Mononuclear cell (primary cell): Measurements from ENCODE around the gene ZSWIM6. TPM values are rescaled to one million over a fixed set of nuclear protein-coding genes. Genes with fewer than 3 reads are reported as not detected.

ENCODE experiments used
- H3K27me3 ChIP-seq: 2 replicates; pipeline ENCODE4 v1.6.0; 2011; ENCODE audit warnings: low read length, control low read depth; ENCODE audit not compliant: insufficient read depth
- H3K4me1 ChIP-seq: 2 replicates; pipeline ENCODE4 v1.5.1; 2011; ENCODE audit warnings: mild to moderate bottlenecking, low read length, control low read depth; ENCODE audit not compliant: insufficient read depth
- H3K4me3 ChIP-seq: 2 replicates; pipeline ENCODE4 v1.5.1; 2011; ENCODE audit warnings: mild to moderate bottlenecking, low read length, moderate library complexity
- H3K9me3 ChIP-seq: 2 replicates; pipeline ENCODE4 v1.5.1; 2011; ENCODE audit warnings: low read depth, mild to moderate bottlenecking, control low read depth, low read length
- total RNA-seq: library from RNA; depleted of rRNA; stranded (reverse); fragments of >200 nt; gene quantifications from one replicate; pipeline ENCODE4 v1.2.3, GENCODE V29; 2012

The ZSWIM6 gene
- total RNA-seq, 1 donor = 4.9 TPM

GRCh38 chr5:61319388-61320146 is 12.5 kb upstream of the ZSWIM6 start:
- Histone ChIP-seq H3K4me1 (peaks cover 73% of the 10 kb centered on the region), H3K9me3 (no peaks in the 10 kb centered on the region), H3K4me3 (no peak overlapping the region), H3K27me3 (no peaks in the 10 kb centered on the region)

GRCh38 chr5:61320860-61321259 is 11.2 kb upstream of the ZSWIM6 start:
- Histone ChIP-seq H3K27me3 (no peaks in the 10 kb centered on the region), H3K4me1 (peaks cover 71% of the 10 kb centered on the region), H3K9me3 (no peaks in the 10 kb centered on the region), H3K4me3 (no peak overlapping the region)

GRCh38 chr5:61321669-61322068 is 10.4 kb upstream of the ZSWIM6 start:
- no peaks in the 10 kb centered on the region for H3K27me3 ChIP-seq
- no peak overlapping the region for H3K4me3 ChIP-seq
- no peaks in the 10 kb centered on the region for H3K9me3 ChIP-seq
- peaks cover 71% of the 10 kb centered on the region for H3K4me1 ChIP-seq

GRCh38 chr5:61322738-61323725 is 9.0 kb upstream of the ZSWIM6 start:
- H3K4me1 ChIP-seq = peaks cover 71% of the 10 kb centered on the region
- no peak overlapping the region for H3K4me3 ChIP-seq
- no peaks in the 10 kb centered on the region for H3K27me3 ChIP-seq
- no peaks in the 10 kb centered on the region for H3K9me3 ChIP-seq

GRCh38 chr5:61327760-61328753 is 4.0 kb upstream of the ZSWIM6 start:
- Histone ChIP-seq H3K4me3 (no peak overlapping the region), H3K4me1 (peaks cover 47% of the 10 kb centered on the region)

GRCh38 chr5:61328791-61329549 is 3.1 kb upstream of the ZSWIM6 start:
- Histone ChIP-seq H3K9me3 (no peaks in the 10 kb centered on the region), H3K4me1 (peaks cover 42% of the 10 kb centered on the region), H3K4me3 (no peak overlapping the region), H3K27me3 (no peaks in the 10 kb centered on the region)

More at GRCh38 chr5:61327760-61328753, 4.0 kb upstream of the ZSWIM6 start:
- Histone ChIP-seq H3K9me3 (no peaks in the 10 kb centered on the region), H3K27me3 (no peaks in the 10 kb centered on the region)

- H3K9me3 ChIP-seq = no peaks in the 10 kb centered on the region
- no peaks in the 10 kb centered on the region for H3K27me3 ChIP-seq
- peaks cover 42% of the 10 kb centered on the region for H3K4me1 ChIP-seq
- peak overlapping the region; percentile 86 for H3K4me3 ChIP-seq
Observed at GRCh38 chr5:61329550-61330128, 2.4 kb upstream of the ZSWIM6 start.

- H3K4me3 ChIP-seq = peak overlapping the region; percentile 86
Observed at GRCh38 chr5:61330341-61330844, 1.7 kb upstream of the ZSWIM6 start.

GRCh38 chr5:61330845-61331406 is 1.1 kb upstream of the ZSWIM6 start:
- Histone ChIP-seq H3K27me3 (no peaks in the 10 kb centered on the region), H3K4me3 (peak overlapping the region; percentile 86), H3K9me3 (no peaks in the 10 kb centered on the region), H3K4me1 (peaks cover 50% of the 10 kb centered on the region)

More at GRCh38 chr5:61330341-61330844, 1.7 kb upstream of the ZSWIM6 start:
- Histone ChIP-seq H3K27me3 (no peaks in the 10 kb centered on the region), H3K9me3 (no peaks in the 10 kb centered on the region), H3K4me1 (peaks cover 48% of the 10 kb centered on the region)

GRCh38 chr5:61332358-61332749 is 296 bp downstream of the ZSWIM6 start:
- Histone ChIP-seq H3K4me1 (peaks cover 52% of the 10 kb centered on the region), H3K27me3 (no peaks in the 10 kb centered on the region), H3K4me3 (peak overlapping the region; percentile 52), H3K9me3 (no peaks in the 10 kb centered on the region)

- H3K9me3 ChIP-seq = no peaks in the 10 kb centered on the region
- H3K4me1 ChIP-seq = peaks cover 48% of the 10 kb centered on the region
- no peaks in the 10 kb centered on the region for H3K27me3 ChIP-seq
- peak overlapping the region; percentile 79 for H3K4me3 ChIP-seq
Observed at GRCh38 chr5:61332851-61333320, 828 bp downstream of the ZSWIM6 start.

- H3K27me3 ChIP-seq = no peaks in the 10 kb centered on the region
- no peaks in the 10 kb centered on the region for H3K9me3 ChIP-seq
- peak overlapping the region; percentile 79 for H3K4me3 ChIP-seq
- peaks cover 42% of the 10 kb centered on the region for H3K4me1 ChIP-seq
Observed at GRCh38 chr5:61333321-61333953, 1.4 kb downstream of the ZSWIM6 start.
